Neural crest cell (in vitro differentiated cells): ENCODE results near the gene TCF7L1. TPM values are rescaled to one million over a fixed set of nuclear protein-coding genes. Genes with fewer than 3 reads are reported as not detected.

ENCODE experiments used
- DNase-seq: peaks from one replicate; pipeline ENCODE4 v3.0.0; 2021; ENCODE audit warnings: low read depth, mixed read lengths, low spot score
- H3K27ac Mint-ChIP-seq: one replicate; pipeline ENCODE4 v1.8.0; 2021; ENCODE audit warnings: mild to moderate bottlenecking, mixed read lengths; ENCODE audit not compliant: unreplicated experiment
- H3K27me3 Mint-ChIP-seq: 2 replicates; pipeline ENCODE4 v1.8.0; 2021; ENCODE audit warnings: low read depth, mild to moderate bottlenecking, mixed read lengths
- H3K36me3 Mint-ChIP-seq: 2 replicates; pipeline ENCODE4 v1.8.0; 2021; ENCODE audit warnings: low read depth, mild to moderate bottlenecking, mixed read lengths
- H3K4me1 Mint-ChIP-seq: 2 replicates; pipeline ENCODE4 v1.8.0; 2021; ENCODE audit warnings: mixed read lengths
- H3K4me3 Mint-ChIP-seq: one replicate; pipeline ENCODE4 v1.8.0; 2021; ENCODE audit warnings: mild to moderate bottlenecking, mixed read lengths
- H3K9me3 Mint-ChIP-seq: 2 replicates; pipeline ENCODE4 v1.8.0; 2021; ENCODE audit warnings: mixed read lengths
- total RNA-seq: library from RNA; stranded (reverse); gene quantifications from 2 replicates; pipeline ENCODE4 v1.2.1, GENCODE V29; 2021
- TF ChIP-seq, protein P1 (sequence below): fragments of 200-600 bp; sonication (generic); conservative IDR thresholded peaks from 2 replicates; pipeline ENCODE4 v1.5.0; 2021; ENCODE audit warnings: antibody characterized with exemption, mild to moderate bottlenecking

TCF7L1 gene
- total RNA-seq, 1 donor from 2014 or later = 40.3 TPM

DNA sequence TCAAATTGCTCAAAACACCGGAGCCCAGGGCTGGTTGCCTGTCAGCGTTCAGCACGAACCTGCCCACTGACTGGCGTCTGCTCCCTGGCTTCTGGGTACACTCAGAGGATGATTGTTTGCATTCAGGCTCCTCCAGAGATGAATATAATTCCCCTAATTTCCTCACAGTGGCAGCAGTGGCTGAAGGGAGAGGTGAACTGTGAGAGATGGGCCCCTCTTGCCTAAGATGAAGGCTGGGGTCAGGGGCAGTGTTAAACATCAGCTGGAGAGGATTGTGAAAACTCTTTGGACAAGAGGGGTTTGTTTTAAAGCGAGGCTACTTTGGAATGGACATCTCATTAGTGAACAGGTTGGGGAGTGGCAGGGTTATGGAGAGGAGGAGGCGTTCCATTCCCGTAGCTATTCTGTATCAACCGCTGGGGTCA is 31.0 kb downstream of the TCF7L1 start:
- H3K27me3 Mint-ChIP-seq = no peaks in the 10 kb centered on the region
- peaks cover 50% of the 10 kb centered on the region for H3K4me1 Mint-ChIP-seq
- H3K36me3 Mint-ChIP-seq = peaks cover 3% of the 10 kb centered on the region
- H3K27ac Mint-ChIP-seq = no peak overlapping the region
- TF ChIP-seq, protein P1, sequence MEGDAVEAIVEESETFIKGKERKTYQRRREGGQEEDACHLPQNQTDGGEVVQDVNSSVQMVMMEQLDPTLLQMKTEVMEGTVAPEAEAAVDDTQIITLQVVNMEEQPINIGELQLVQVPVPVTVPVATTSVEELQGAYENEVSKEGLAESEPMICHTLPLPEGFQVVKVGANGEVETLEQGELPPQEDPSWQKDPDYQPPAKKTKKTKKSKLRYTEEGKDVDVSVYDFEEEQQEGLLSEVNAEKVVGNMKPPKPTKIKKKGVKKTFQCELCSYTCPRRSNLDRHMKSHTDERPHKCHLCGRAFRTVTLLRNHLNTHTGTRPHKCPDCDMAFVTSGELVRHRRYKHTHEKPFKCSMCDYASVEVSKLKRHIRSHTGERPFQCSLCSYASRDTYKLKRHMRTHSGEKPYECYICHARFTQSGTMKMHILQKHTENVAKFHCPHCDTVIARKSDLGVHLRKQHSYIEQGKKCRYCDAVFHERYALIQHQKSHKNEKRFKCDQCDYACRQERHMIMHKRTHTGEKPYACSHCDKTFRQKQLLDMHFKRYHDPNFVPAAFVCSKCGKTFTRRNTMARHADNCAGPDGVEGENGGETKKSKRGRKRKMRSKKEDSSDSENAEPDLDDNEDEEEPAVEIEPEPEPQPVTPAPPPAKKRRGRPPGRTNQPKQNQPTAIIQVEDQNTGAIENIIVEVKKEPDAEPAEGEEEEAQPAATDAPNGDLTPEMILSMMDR = no peak
- no peak for DNase-seq
- peak overlapping the region; percentile 54 for H3K4me3 Mint-ChIP-seq
- H3K9me3 Mint-ChIP-seq = no peaks in the 10 kb centered on the region

GRCh38 chr2:85165088-85165690 is 32.0 kb downstream of the TCF7L1 start:
- no peak for DNase-seq

DNA sequence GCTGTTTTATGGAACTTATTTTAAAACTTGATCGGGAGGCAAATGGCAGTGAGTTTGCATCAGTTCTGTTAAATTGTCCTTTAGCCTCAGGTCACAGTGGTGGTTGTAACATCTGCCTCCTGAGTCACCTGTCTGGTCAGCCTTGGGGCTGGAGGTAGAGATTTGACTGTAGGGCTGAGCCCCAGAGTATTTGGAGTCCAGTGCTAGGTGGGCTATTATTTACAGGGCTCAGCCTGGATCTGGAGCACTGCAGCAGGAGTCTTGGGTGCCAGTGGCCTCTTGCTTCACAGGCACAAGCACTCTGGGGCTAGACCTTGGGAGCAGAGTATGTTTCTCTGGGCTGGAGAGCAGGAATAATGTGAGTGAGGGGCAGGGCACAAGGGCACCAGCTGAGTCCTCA is 32.8 kb downstream of the TCF7L1 start:
- Mint-ChIP-seq H3K36me3 (peaks cover 6% of the 10 kb centered on the region), H3K4me1 (peaks cover 51% of the 10 kb centered on the region), H3K9me3 (no peaks in the 10 kb centered on the region), H3K27me3 (no peaks in the 10 kb centered on the region), H3K4me3 (no peak overlapping the region), H3K27ac (no peak overlapping the region)
- DNase-seq = no peak
- TF ChIP-seq, protein P1 = no peak

More at GRCh38 chr2:85165088-85165690, 32.0 kb downstream of the TCF7L1 start:
- H3K9me3 Mint-ChIP-seq = no peaks in the 10 kb centered on the region
- TF ChIP-seq, protein P1 = no peak
- H3K4me3 Mint-ChIP-seq = no peak overlapping the region
- no peak overlapping the region for H3K27ac Mint-ChIP-seq
- no peaks in the 10 kb centered on the region for H3K27me3 Mint-ChIP-seq
- H3K36me3 Mint-ChIP-seq = peaks cover 3% of the 10 kb centered on the region
- peaks cover 55% of the 10 kb centered on the region for H3K4me1 Mint-ChIP-seq

DNA sequence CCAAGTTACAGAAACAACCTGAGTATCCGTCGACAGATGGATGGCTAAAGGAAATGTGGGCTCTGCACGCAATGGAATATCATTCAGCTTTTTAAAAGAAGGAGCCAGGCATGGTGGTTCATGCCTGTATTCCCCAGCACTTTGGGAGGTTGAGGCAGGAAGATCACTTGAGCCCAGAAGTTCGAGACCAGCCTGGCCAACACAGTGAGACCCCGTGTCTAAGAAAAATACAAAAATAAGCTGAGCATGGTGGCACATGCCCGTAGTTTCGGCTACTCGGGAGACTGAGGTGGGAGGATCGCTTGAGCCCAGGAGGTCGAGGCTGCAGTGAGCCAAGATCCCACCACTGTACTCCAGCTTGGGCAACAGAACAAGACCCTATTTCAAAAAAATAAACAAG is 34.3 kb downstream of the TCF7L1 start:
- no peak overlapping the region for H3K4me3 Mint-ChIP-seq
- no peaks in the 10 kb centered on the region for H3K9me3 Mint-ChIP-seq
- no peak overlapping the region for H3K27ac Mint-ChIP-seq
- DNase-seq = no peak
- TF ChIP-seq, protein P1 = no peak
- H3K36me3 Mint-ChIP-seq = peaks cover 6% of the 10 kb centered on the region
- peaks cover 40% of the 10 kb centered on the region for H3K4me1 Mint-ChIP-seq
- H3K27me3 Mint-ChIP-seq = no peaks in the 10 kb centered on the region

- H3K27ac Mint-ChIP-seq = no peak overlapping the region
- peaks cover 10% of the 10 kb centered on the region for H3K36me3 Mint-ChIP-seq
- no peak overlapping the region for H3K4me3 Mint-ChIP-seq
- no peak for DNase-seq
- TF ChIP-seq, protein P1 = no peak
- peaks cover 31% of the 10 kb centered on the region for H3K4me1 Mint-ChIP-seq
- no peaks in the 10 kb centered on the region for H3K27me3 Mint-ChIP-seq
- no peaks in the 10 kb centered on the region for H3K9me3 Mint-ChIP-seq
Observed at GRCh38 chr2:85168942-85169341, 35.8 kb downstream of the TCF7L1 start.
